IPS-18c (cell line): ENCODE measurements around the gene PRRX1.
A peak's percentile ranks its signal among the peaks of the same experiment; 100 is the strongest.

Experiments
- H3K4me3 ChIP-seq: 2 replicates; pipeline ENCODE4 v1.7.0; 2013; ENCODE audit warnings: low read depth, mild to moderate bottlenecking, low read length, moderate library complexity; ENCODE audit not compliant: insufficient read depth
- H3K9me3 ChIP-seq: one replicate; pipeline ENCODE4 v1.6.1; 2013; ENCODE audit warnings: mild to moderate bottlenecking, low read length, moderate library complexity; ENCODE audit not compliant: control insufficient read depth, insufficient read depth

The PRRX1 gene

GRCh38 chr1:170664093-170664827 lies at the start of gene PRRX1:
PRRX1 (plus strand) TSS chr1:170664131; CDS start chr1:170664219, 88 bp downstream.
- Histone ChIP-seq H3K4me3 (peak within 1 kb of the TSS; percentile 55), H3K9me3 (peaks cover 5% of the 10 kb centered on the region)

GRCh38 chr1:170617591-170618330 lies 46.2 kb upstream of the PRRX1 start:
- H3K9me3 ChIP-seq = no peaks in the 10 kb centered on the region
- H3K4me3 ChIP-seq = no peak overlapping the region

GRCh38 chr1:170618421-170618820 lies 45.5 kb upstream of the PRRX1 start:
- Histone ChIP-seq H3K4me3 (no peak overlapping the region), H3K9me3 (no peaks in the 10 kb centered on the region)

GRCh38 chr1:170619241-170620028 lies 44.5 kb upstream of the PRRX1 start:
- H3K4me3 ChIP-seq = no peak overlapping the region
- no peaks in the 10 kb centered on the region for H3K9me3 ChIP-seq

GRCh38 chr1:170620164-170620563 lies 43.8 kb upstream of the PRRX1 start:
- no peaks in the 10 kb centered on the region for H3K9me3 ChIP-seq
- H3K4me3 ChIP-seq = no peak overlapping the region

- Histone ChIP-seq H3K9me3 (no peaks in the 10 kb centered on the region), H3K4me3 (no peak overlapping the region)
Observed at GRCh38 chr1:170623171-170623570, 40.8 kb upstream of the PRRX1 start.

GRCh38 chr1:170624146-170624545 lies 39.8 kb upstream of the PRRX1 start:
- Histone ChIP-seq H3K9me3 (no peaks in the 10 kb centered on the region), H3K4me3 (no peak overlapping the region)

GRCh38 chr1:170630977-170631376 lies 33.0 kb upstream of the PRRX1 start:
- Histone ChIP-seq H3K4me3 (no peak overlapping the region), H3K9me3 (no peaks in the 10 kb centered on the region)

GRCh38 chr1:170634293-170634692 lies 29.6 kb upstream of the PRRX1 start:
- no peaks in the 10 kb centered on the region for H3K9me3 ChIP-seq
- no peak overlapping the region for H3K4me3 ChIP-seq

GRCh38 chr1:170634824-170635410 lies 29.0 kb upstream of the PRRX1 start:
- H3K9me3 ChIP-seq = no peaks in the 10 kb centered on the region
- no peak overlapping the region for H3K4me3 ChIP-seq

GRCh38 chr1:170640581-170640980 lies 23.4 kb upstream of the PRRX1 start:
- Histone ChIP-seq H3K4me3 (no peak overlapping the region), H3K9me3 (no peaks in the 10 kb centered on the region)

GRCh38 chr1:170657275-170657853 lies 6.6 kb upstream of the PRRX1 start:
- Histone ChIP-seq H3K9me3 (peaks cover 2% of the 10 kb centered on the region), H3K4me3 (no peak overlapping the region)

GRCh38 chr1:170659399-170660035 lies 4.4 kb upstream of the PRRX1 start:
- H3K9me3 ChIP-seq = peaks cover 2% of the 10 kb centered on the region
- H3K4me3 ChIP-seq = peak overlapping the region; percentile 6; the same call in 1 of the 2 replicates

- Histone ChIP-seq H3K4me3 (peak overlapping the region; percentile 6; the same call in 1 of the 2 replicates), H3K9me3 (peaks cover 2% of the 10 kb centered on the region)
Observed at GRCh38 chr1:170660281-170660713, 3.6 kb upstream of the PRRX1 start.

GRCh38 chr1:170660871-170661645 lies 2.9 kb upstream of the PRRX1 start:
- Histone ChIP-seq H3K9me3 (peaks cover 2% of the 10 kb centered on the region), H3K4me3 (peak overlapping the region; percentile 50)
